HG03139 (cell line): ENCODE results near the gene RPL28.
"Not testable (repeated sequence)": the region's sequence is repeated elsewhere in the genome, so short reads cannot be mapped to it uniquely, and the experiment has no call there.

Source experiments
- ATAC-seq: cut with Tn5 transposase; IDR thresholded peaks from one replicate; pipeline ENCODE4 v1.9.1; 2021; ENCODE audit not compliant: unreplicated experiment

RPL28 gene

DNA sequence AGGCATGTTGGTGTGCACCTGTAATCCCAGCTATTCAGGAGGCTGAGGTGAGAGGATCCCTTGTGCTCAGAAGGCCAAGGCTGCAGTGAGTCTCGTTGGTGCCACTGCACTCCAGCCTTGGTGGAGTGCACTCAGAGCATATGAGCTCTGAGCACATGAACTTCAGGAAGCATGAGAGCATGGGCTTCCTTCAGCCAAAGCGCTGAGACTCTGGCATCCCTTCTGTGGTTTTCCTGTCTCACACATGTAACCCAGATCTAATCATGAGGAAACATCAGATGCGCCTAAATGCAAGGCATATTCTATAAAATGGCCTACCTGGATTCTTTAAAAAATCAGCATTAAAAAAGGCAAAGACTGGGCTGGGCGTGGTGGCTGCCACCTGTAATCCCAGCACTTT is 35.5 kb downstream of the RPL28 start:
- not testable (repeated sequence) for ATAC-seq

DNA sequence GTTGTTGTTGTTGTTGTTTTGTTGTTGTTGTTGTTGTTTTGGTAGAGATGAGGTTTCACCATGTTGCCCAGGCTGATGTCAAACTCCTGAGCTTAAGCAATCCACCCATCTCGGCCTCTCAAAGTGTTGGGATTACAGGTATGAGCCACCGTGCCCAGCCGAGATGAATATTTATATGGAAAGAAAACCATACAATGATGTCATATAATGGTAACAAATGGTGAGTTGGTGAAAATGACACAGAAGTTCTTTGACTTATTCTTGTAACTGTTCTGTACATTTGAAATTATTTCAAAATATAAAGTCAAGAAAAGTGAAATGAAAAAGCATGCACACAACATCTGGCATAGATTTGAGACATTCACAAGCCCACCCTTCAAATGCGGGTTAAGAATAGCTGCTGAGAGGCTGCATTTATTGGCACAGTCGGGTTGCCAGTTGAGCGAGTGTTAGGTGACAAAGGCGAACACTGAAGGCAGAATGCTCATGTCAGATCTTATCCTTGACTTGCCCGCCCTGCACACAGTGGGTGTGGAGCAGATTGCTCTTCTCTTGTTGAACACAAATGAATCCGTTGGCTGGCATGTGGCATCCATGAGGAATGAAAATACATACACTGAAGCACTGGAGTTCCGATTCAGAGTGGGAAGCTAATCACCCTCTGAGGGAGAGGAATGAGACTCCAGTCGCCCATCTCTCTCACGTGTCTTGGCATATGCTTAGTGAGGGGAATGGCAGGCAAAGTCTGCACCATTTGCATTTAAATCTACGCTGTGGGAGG is 37.7 kb downstream of the RPL28 start:
- ATAC-seq: no peak

DNA sequence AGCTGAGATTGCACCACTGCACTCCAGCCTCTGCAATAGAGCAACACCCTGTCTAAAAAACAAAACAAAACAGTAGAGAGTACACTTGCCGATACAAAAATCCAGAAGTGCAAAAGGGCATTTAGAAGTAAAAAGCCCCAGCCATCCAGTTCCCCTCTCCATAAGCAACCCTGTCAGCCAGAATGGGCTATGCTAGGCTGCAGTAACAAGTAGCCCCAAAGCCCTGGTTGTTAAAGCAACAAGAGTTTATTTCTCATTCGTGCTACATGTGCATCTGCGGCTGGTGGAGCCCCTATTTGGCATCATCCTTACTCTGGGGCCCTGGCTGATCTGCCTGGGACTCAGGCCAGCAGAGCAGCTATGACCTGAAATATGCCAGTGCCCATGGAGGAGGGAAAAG is 38.8 kb downstream of the RPL28 start:
- no peak for ATAC-seq

DNA sequence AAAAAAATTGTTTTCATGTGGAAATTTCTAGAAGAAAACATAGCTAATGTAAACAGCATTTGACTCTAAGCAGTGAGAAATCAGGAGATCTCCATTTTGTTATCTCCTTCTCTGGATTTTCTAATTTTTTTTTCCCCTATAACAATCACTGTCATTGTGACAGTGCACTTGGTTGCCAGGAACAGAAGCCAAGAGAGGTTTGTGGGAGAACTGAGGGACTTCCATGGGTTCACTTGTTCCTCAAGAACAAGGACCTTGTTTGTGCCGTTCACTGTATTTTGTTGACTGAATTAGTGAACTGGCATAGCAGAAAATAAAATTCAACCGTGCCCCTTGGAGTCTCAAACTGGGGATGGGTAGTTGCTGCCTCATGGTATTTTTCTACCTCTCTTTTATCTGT is 40.3 kb downstream of the RPL28 start:
- ATAC-seq: no peak

- no peak for ATAC-seq
Observed at GRCh38 chr19:55431183-55431582, 45.5 kb downstream of the RPL28 start.

DNA sequence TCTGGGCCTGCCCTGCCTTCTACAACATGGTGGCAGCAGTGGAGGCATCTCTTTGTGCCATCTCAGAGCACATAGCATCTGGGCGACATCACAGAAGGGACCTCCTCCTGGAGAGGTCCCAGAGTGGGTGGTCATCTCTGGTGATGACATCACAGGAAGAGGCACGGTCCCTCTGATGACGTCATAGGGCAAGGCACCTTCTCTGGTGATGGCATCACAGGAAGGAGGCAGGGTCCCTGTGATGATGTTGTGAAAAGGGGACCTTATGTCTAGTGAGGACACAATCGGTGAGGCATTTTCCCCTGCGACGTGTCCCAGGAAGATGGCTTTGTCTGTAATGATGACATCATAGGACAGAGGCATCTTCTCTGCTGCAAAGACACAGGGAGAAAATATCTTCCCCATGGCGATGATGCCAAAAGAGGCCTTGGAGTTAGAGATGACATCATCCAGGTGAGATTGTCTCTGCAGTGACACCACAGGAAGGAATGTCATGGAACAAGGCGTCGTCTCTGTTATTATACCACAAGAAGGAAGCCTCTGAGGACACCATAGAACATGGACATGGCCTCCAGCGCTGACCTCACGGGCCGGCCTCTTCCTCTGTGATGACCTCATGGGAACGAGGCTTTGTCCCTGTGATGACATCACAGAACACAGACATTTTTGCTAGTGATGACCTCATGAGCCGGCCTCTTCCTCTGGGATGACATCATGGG is 46.7 kb downstream of the RPL28 start:
- ATAC-seq: no peak

GRCh38 chr19:55433292-55433691 is 47.6 kb downstream of the RPL28 start:
- no peak for ATAC-seq

DNA sequence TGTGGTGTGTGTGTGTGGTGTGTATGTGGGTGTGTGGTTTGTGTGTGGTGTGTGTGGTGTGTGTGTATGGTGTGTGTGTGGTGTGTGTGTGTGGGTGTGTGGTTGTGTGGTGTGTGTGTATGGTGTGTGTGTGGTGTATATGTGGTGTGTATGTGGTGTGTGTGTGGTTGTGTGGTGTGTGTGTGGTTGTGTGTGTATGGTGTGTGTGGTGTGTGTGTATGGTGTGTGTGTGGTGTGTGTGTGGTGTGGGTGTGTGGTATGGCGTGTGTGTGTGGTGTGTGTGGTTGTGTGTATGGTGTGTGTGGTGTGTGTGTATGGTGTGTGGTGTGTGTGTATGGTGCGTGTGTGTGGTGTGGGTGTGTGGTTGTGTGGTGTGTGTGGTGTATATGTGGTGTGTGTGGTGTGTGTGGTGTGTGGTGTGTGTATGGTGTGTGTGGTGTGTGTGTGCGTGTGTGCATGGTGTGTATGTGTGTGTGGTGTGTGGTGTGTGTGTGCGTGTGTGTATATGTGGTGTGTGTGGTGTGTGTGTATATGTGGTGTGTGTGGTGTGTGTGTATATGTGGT is 48.7 kb downstream of the RPL28 start:
- no peak for ATAC-seq

DNA sequence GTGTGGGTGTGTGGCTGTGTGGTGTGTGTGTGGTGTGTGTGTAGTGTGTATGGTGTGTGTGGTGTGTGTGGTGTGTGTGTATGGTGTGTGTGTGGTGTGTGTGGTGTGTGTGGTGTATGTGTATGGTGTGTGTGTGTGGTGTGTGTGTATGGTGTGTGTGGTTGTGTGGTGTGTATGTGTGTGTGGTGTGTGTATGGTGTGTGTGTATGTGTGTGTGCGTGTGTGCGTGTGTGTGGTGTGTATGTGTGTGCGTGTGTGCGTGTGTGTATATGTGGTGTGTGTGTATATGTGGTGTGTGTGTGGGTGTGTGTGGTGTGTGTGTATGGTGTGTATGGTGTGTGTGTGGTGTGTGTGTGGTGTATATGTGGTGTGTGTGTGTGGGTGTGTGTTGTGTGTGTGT is 49.3 kb downstream of the RPL28 start:
- no peak for ATAC-seq

GRCh38 chr19:55436847-55437246 is 51.1 kb downstream of the RPL28 start:
- ATAC-seq: no peak

GRCh38 chr19:55437410-55437809 is 51.7 kb downstream of the RPL28 start:
- ATAC-seq: no peak

- ATAC-seq: no peak
Observed at GRCh38 chr19:55439052-55439451, 53.3 kb downstream of the RPL28 start.

DNA sequence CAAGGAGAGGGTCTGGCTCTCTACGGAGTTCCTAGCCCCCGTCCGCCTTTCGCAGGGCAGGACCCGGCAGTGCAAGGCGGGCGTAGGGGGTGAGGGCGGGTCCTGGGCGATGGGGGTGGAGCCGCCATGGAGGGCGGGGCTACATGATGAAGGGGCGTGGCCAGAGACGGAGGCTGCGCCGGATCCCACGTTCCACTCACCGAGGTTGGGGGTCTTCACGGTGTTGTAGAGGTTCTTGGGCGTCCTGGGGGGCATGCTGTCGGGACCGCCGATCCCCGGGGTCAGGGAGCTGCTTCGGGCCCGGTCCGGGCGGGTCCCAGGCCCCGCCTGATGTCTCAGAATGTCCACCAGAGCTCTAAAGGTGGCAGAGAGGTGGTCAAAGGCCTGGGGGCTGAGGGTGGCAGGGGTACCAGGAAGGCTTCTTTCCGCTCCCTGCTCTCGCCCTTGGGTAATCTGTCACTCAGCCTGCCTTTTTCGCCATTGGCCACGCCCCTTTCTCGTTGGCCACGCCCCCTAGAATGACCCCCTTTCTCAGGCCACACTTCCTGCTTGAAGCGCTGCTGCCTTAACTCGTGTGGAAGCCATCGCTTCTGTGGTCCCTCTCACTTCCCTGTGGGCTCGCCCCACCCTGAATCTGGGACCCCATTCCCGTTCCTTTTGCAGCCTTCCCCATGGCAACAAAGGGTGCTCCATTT is 54.8 kb downstream of the RPL28 start:
- no peak for ATAC-seq

GRCh38 chr19:55441319-55441691 is 55.6 kb downstream of the RPL28 start:
- ATAC-seq: no peak

DNA sequence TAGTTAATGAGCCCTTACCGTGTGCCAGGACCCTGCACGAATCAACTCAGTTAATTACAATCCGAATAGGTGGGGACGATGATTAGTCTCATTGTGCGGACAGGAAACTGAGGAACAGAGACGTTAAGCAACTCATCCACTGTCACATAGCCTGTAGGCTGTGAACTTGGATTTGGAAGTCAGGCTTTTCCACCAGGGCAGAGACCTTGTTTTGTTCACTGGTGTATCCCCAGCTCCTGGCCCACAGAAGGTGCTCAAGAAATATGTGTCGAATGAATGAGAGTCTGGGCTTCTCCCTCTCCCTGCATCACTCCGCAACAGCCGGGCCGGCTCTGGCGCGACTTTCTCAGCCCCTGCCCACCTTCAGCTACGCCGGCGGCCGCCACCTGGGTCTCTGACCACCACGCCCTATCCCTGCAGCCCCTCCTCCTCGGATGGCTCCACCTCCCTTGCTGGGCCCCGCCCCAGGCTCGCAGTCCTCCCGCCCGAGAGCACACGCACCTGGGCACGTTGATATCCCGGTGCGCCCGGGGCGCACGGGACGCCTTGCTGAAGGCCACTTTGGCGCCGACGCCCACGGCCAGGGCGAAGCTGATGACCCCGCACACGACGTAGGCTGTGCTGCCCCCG is 56.1 kb downstream of the RPL28 start:
- no peak for ATAC-seq

DNA sequence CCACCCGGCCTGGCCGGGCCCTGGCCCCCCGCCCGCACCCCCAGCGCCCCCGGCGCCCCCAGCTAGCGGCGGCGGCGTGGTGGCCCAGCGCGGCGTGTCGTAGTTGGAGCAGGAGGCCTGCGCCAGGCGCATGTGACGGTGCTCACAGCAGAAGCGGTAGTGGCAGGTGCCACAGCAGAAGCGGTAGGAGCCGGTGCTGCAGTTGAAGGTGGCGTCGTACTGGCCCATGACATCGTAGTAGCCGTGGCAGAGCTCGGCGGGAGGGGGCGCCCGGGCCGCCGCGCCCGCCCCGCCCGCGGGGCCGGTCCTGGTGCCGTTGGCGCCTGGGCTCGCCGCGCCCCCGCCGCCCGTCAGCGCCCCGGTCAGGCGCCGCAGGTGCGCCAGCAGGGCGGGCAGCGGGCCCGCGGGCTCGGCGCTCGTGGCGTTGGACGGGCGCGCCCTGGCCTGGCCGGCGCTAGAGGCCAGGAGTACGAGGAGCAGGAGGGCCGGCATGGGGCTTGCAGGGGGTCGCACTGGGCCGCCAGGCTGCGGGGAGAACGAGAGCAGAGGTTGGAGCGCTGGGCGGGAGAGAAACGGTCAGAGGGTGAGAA is 56.7 kb downstream of the RPL28 start:
- ATAC-seq: no peak

DNA sequence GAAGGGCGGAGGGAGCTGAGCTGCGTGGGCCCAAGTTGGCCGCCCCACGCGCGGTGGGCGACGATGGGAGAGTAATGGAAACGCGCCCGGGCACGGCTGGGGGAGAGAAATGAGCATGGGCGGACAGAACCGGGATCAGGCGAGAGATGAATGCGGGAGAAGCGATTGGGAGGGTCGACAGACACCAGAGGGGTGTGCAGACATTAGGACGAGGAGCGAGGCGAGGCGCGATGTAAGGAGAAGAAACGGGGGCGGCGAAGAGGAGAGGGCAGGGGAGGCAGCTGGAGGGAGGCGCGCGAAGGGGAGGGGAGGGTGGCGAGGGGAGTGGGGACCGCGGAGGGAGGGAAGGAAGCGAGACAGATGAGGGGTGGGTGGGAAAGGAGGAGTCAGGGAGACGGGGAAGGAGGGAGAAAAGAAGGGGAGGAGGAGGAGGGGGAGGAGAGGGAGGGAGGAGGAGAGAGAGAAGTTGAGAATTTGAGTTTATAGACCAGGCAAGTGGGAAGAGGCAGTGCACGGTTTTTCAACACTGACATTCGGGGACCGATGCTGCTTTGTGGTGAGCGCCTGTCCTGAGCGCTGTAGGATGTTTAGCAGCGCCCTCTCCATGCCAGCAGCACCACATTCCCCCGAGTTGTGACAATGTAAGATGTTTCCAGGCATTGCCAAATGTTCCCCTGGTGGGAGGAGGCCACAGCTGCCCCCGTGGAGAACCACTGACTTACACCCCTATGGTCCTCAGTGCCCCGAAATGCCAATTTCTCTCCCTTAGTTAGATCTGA is 57.5 kb downstream of the RPL28 start, which contains the start of gene SHISA7:
SHISA7 (minus strand) TSS at position 256 of the 779 bp plus-strand sequence. CDS start 437 bp downstream, outside the sequence.
- ATAC-seq: no peak

- no peak for ATAC-seq
Observed at GRCh38 chr19:55443824-55444480, 58.2 kb downstream of the RPL28 start.

DNA sequence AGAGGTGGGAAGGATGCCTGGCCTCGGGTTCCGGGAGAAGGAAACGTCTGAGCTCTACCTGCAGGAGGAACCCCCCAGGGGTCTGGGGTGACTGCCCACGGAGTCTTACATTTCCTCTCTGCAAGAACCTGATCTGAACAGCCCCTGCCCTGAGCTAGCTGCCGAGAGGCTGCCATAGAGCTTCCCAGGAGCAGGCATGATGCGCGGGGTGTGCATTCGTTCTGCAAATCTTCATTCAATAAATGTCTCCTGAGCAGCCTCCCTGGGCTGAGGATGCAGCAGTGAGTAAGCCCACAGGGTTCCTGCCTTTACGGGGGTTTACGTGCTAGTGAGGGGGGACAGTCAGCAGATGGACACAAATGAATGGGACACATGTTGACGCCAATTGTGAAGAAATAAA is 58.9 kb downstream of the RPL28 start:
- ATAC-seq: no peak
